RCC 7860 (cell line): ENCODE measurements around the gene SGMS1.
"Not testable (repeated sequence)": the region's sequence is repeated elsewhere in the genome, so short reads cannot be mapped to it uniquely, and the experiment has no call there.

ENCODE experiments used
- DNase-seq: peaks from one replicate; pipeline ENCODE4 v3.0.0-alpha.2; 2015; ENCODE audit warnings: low spot score
- FAIRE-seq: peaks from 2 replicates; lab custom pipeline; 2012; peaks lifted over from hg19 to GRCh38; lab: Jason Lieb, UNC

The SGMS1 gene

DNA sequence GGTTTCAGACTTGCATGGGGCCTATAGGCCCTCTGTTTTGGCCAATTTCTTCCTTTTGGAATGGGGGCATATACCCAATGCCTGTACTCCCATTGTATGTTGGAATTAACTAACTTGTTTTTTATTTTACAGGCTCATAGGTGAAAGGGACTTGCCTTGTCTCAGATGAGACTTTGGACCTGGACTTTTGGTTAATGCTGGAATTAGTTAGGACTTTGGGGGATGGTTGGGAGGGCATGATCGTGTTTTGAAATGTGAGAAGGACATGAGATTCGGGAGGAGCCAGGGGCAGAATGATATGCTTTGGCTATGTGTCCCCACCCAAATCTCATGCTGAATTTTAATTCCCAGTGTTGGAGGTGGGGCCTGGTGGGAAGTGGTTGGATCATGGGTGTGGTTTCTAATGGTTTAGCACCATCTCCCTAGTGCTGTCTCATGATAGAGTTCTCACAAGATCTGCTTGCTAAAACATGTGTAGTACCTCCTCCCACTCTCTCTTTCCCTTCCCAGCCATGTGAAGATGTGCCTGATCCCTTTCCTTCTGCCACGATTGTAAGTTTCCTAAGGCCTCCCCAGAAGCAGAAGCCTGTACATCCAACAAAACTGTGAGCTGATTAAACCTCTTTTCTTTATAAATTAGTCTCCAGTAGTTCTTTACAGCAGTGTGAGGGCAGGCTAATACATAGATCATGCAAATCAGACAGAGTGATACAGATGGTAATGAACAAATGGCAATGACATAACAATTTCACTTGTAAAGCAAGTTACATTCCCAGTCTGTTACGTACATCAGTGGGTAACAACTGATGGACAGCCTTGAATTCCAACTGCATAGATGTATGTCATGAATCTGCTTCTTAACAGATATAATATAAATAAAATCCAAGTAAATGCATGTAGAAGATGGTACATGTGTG is 146.2 kb downstream of the SGMS1 start:
- FAIRE-seq (no peak), DNase-seq (no peak)

DNA sequence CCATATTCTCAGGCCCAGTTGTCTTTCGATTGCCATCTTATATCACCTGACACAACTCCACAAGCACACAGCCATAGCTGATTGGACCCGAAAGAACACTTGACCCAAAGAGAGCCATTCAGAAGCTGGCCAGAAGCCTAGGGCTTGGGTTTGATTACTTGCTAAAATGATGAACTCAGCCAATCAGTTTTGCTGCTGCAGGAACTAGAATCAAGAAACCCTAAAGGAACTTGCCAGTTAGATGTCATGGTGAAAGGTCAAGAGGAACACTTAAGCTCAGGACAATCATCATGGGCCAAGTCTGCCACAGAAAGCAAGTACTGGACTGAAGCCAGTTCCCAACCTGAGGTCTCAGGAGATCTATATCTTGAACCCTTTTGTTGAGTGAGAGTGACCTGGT is 150.0 kb downstream of the SGMS1 start:
- FAIRE-seq (no peak), DNase-seq (no peak)

DNA sequence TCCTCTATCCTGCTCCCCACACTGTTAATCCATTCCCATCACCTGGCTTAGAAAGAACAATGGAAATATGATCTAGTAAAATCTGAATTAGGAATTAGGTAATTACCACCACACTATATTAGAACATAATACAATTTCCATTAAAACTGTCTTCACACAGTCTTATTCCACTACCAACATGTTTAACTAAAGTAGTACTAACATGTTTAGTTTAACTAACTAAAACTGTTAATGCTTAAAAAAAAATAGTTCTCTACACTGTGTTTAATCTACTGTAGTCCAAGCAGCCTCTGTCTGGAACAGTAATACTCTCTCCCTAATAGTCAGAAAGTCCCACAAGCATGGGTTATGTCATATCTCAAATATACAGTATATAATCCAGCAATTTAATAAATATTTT is 150.8 kb downstream of the SGMS1 start:
- DNase-seq: no peak
- FAIRE-seq: no peak

DNA sequence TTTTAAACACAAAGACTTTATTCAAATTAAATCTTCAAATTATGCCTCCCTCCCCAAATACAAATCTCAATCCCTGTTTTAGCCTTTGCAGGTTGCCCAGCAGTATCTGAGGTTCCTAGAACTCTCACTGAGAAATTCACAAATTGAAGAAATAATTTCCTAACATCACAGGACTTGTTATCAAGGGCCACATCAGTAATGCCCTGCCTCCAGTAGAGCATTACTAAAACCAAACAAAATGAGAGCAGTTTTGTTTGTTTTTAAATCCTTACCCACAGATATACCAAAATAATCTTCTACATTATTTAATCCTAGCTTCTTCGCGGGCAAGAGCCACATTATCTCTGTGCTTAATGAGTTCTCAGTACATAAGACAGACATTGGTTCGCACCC is 152.2 kb downstream of the SGMS1 start:
- DNase-seq (no peak), FAIRE-seq (no peak)

DNA sequence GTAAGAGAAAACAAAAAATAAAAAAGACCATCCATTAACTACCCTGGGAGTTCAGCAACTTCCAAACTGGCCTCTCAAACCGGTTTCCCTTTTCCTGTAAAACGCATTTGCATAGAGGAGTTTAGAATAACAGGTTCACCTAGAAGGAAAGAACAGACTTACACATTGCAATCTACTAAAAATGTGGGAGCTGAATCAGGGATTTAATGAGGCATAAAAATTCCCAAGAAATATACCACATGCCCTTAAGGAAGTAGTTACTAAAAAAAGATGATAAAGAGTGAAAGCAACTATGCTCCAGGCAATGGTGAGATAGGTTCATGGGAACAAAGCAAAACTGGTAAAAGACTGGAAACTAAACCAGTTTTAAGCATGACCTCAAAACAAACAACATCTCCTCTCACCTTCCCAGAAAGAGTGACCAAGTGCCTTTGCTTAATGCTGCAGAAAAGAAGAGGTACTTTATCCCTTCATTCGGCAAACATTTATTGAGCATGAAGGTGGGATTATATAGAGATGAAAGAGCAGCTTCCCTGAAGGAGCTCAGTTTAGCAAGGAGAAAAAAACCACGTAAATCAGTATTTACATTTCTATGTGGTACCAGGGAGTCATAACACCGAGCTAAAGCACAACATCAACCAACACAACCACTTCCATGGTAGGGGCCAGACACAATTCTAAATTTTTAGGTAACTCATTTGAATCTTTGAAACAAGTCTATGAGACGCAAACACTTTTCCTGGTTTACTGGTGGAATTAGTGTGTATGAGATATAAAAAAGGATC is 152.8 kb downstream of the SGMS1 start:
- peak; percentile 70 for DNase-seq
- FAIRE-seq: peak; percentile 95

DNA sequence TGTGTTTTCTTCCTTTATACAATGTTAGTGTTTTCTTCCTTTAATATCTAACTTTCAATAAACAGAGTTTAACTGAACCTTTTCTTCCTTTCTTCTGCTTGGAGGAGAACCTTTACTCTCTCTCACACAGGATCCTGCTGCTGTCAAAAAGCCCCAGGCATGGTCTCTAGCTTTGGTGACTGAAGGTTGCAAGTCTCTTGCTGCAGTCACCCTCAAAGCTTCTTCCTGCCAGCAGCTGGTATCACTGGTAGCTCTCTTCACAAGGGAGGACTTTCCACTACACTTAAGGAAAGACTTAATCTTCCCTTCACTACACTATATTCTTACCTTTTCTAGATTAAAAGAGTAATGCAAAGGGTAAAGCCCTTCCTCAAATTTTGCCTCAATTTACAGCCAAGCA is 153.4 kb downstream of the SGMS1 start:
- no peak for FAIRE-seq
- no peak for DNase-seq

DNA sequence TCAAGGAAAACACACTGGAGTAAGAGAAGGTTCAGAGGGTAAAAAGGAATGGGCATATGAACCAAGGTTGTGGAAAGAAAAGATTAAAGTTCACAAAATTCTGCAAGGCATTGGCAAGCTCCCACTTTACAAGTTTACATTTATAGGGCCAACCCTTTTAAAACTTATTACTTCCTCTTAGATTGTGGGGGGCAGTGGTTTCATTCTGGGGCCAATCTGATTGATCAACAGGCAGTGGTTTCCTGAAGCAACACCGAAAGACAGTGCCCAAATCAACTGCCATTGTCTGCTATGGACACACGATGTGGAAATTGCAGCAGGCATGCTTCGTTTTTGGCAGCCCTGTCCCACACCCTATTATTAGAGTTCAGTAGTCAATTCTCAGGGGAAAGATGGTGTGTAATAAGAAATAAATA is 154.0 kb downstream of the SGMS1 start:
- FAIRE-seq (no peak), DNase-seq (no peak)

DNA sequence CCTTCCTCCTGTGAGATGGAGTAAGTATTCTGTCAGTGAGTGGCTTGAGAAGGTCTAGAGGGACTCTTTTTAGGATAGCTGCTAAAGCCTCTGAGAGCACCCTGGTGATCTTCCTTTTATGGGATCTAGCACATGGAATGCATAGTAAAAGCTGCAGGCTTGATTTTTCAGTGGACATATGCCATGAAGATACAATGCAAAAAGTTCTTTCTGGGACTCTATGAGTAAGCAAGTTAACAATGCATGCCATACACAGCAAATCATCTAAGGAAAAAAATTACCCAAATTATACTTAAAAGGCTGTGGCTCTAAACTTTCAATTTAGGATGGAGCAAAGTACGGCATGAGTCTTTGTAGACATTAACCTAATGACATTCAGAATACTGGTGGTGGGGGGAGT is 154.5 kb downstream of the SGMS1 start:
- no peak for FAIRE-seq

DNA sequence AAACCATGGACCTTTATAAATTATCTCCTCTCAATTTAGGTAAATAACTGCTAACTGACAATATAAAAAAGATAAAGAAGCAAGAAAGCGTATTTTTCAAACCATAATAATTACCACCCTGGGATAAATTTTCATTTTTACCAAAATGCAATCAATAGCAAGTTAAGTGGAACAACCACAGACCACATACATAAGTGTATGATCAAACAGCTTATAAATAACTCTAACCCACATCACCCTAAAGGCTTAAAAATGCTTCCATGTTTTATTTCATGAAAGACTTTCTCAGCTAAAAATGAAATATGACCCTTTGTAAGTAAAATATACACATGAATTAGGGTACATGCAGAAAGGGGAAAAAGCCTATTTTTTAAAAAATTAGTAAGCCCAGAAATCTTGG is 156.5 kb downstream of the SGMS1 start:
- DNase-seq (no peak), FAIRE-seq (no peak)

More for the DNA sequence above, 154.5 kb downstream of the SGMS1 start:
- no peak for DNase-seq

DNA sequence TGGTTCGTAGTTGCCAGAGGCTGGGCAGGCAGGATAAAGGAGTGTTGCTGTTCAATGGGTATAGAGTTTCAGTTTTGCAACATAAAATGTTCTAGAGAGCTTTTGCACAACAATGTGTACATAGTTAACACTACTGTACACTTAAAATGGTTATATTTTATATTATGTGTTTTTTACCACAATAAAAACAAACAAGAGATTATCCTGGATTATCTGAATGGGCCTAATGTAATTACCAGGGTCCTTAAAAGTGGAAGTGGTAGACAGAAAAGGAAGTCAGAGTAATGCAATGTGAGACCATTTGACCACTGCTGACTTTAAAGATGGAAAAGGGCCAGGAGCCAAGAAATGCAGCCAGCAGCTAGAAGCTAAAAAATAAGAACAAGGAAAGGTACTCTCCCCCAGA is 159.7 kb downstream of the SGMS1 start:
- FAIRE-seq (no peak), DNase-seq (no peak)

DNA sequence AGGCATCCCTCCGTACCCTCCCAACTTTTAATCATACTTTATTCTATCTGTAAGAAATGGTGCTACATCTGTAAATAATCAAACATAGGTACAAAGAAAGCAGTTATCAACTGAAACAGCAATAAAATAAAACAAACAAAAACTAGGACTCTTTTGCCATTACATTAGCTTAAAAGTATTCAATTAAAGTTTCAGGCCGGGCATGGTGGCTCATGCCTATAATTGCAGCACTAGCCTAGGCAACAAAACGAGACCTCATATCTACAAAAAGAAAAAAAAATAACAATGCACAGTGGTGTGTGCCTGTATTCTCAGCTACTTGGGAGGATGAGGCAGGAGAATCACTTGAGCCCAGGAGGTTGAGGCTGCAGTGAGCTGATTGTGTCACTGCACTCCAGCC is 161.9 kb downstream of the SGMS1 start:
- DNase-seq (no peak), FAIRE-seq (no peak)

DNA sequence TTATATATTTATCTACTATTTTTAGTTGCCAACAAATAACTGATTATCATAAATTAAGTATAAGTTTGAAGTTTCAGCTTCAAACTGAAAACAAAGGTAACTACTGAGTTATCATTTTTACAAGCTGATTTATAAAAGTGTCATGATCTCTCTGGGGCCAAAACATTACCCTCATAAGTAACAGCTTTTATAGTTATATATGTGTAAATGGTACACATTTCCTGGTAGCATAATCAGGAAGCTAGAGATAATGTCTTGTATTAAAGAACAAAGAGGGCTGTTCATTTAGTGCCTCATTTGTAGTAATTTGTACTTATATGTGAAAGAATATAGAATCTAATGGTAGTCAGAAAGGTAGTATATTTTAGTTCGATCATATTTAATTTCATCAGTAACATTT is 162.6 kb downstream of the SGMS1 start:
- DNase-seq (no peak), FAIRE-seq (no peak)

DNA sequence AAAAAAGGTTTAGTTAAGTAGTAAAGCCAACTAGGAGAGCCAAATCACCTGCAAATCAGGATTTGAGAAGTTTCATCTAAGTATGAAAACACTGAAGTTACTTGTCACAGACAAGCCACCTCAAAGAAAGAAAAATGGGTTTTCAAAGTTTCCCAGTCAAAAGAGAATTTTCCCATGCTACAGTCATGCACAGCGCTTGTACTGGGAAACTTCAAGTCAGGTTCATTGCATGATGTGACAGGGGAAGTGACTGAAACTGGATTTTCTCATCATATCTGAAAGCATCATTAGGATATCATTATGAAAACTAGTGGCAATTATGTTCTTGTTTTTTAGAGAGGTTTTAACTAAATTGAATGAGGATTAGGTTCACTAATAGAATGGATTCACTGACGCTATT is 167.0 kb downstream of the SGMS1 start:
- no peak for DNase-seq
- FAIRE-seq: no peak

DNA sequence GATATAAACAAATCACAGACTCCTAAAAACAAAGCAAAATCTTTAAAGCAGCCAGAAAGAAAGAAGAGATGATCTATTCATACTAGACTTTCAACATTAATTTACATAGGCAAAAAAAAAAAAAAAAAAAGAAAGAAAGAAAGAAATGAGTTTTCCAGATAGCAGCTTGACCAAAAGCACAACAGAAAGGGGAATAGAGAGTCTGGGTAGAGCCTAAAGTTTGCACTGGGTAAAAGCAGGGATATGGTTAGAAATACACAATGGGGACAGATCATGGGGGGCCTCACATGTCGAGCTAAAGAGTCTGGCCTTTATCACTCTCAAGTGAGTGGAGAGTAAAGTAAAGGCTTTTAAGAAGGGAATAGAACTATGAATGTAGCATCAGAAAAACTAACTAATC is 169.8 kb downstream of the SGMS1 start:
- FAIRE-seq (no peak), DNase-seq (no peak)

DNA sequence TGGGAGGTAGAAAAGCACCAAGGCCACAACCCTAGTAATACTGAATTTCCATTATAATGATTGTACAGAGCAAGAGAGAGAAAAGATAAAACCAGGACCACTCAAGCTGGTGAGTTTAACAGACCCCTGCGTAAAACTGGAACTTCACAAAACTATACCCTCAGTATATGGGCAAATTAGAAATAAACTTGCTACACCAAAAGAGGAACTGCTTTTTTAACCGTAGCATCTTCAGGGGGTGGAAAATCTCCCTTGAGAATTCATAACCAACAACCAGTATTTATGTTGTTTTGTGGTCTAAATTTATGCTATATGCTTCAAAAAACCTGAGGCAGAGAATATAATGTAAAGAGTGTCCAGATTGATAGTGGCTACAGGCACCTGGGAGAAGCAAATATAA is 171.2 kb downstream of the SGMS1 start:
- DNase-seq (no peak), FAIRE-seq (no peak)

DNA sequence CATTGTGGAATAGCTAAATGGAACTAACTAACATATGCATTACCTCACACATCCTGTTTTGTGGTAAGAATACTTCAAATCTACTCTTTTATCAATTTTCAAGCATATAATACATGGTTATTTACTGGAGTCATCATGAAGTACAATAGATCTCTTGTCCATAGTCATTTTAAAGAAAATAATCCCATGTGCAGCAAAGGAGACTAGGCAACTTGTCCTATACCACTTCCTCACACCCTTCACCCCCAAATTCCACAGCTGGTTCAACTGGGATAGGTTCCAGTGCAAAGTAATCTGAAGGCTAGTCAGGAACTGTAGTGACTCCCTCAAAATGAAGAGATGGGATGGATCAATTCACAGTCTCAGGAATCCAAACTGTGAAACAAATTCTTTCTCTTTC is 176.1 kb downstream of the SGMS1 start:
- no peak for FAIRE-seq

DNA sequence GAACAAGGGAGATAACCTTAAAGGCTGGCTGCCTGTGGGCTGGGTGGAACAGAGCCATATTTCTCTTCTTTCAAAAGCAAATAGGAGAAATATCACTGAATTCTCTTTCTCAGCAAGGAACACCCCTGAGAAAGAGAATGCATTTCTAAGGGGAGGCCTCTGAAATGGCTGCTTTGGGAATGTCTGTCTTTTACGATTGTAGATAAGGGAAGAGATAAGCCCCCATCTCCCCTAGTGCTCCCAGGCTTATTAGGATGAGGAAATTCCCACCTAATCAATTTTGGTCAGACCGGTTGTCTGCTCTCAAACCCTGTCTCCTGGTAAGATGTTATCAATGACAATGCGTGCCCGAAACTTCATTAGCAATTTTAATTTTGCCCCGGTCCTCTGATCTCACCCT is 178.0 kb downstream of the SGMS1 start:
- not testable (repeated sequence) for DNase-seq, FAIRE-seq

More for the DNA sequence above, 176.1 kb downstream of the SGMS1 start:
- DNase-seq: no peak

DNA sequence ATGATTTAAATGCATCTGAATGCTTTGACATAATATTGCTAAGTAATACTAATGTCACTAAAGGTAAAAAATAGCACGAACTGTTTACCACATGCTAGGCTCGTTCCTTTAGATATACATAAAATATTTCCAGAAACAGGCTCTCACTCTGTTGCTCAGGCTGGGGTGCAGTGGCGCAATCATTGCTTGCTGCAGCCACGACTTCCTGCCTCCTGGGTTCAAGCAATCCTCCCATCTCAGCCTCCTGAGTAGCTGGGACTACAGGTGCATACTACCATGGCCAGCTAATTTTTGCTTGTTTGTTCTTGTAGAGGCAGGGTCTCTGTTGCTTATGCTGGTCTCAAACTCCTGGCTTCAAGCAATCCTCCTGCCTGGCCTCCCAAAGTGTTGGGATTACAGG is 183.3 kb downstream of the SGMS1 start:
- FAIRE-seq (no peak), DNase-seq (no peak)

DNA sequence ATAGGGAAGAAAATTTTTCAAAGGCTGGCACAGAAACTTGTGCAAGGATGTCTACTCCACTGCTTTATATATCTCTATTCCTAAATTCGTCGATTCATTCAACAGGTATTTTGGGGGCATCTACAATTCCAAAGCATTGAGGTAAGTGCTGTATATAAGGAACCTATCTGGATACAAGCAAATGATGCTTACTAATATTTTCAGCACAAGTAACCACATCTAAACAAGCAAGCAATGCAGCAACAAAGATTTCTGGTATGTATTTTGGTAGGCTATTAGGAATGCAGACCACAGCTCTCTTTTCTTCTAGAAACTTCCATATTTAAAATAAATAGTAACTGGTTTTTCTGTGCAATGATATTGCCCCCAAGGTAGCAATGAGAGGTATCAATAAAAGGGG is 183.9 kb downstream of the SGMS1 start:
- DNase-seq (no peak), FAIRE-seq (no peak)

DNA sequence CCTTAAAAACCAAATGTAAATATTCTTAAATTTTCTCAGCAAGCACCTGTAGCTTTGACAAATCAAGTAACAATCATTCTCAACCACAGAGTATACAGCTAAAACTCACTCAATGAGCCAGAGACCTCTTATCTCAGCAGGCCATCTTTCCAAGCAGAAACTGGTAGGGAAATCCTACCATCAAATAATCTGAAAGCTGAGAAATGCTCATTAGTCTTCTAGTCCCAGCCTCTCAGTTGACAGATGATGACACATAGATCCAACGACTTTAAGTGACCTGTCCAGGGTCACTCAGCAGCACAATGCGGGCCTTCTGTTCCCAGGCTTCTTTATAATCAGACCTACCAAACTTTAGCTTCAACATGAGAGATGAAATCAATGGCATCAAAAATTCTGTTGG is 184.6 kb downstream of the SGMS1 start:
- DNase-seq: no peak
- no peak for FAIRE-seq

DNA sequence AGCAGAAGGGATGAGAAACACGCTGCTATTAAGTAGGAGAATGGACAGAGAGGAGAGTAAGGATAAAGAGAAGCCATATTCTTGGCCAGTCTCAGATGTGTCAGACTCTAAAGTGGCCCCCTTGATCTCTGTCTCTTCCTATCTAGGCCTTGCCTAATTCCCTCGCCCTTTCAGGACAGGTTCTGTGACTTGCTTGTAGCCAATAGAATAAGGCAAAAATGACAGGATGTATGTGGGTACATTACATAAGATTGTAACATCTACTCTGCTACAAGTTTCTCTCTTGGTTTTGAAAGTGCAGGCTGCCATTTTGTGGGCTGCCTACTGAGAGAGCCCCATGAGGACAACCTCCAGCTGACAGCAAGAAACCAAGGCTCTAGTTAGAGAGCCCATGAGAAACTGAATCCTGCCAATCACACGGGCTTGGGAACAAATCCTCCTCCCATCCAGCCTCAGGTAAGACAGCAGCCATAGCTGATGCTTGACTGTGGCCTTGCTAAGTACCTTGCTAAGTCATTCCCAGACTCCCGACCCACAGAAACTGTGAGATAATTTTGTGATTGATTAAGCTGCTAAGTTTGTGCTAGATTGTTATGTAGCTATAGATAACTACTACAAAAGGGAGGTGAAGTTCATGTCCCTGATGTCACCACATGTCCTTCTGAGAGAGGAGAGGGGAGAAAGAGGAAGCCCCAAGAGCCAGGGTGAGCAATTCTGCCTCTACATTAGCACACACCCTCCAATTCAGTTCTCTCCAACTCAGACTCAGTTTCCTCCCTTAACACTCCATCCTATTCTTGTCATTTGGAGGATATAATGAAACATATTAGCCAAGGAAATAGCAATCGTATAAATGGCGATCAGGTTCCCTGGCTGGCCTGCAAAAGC is 185.5 kb downstream of the SGMS1 start:
- DNase-seq (no peak), FAIRE-seq (no peak)
